H9 (cell line): ENCODE results near the gene TANK. TPM values are rescaled to one million over a fixed set of nuclear protein-coding genes. Genes with fewer than 3 reads are reported as not detected.

ENCODE experiments used
- DNase-seq: peaks from one replicate; pipeline ENCODE4 v3.0.0-alpha.2; 2017
- H2AFZ ChIP-seq: one replicate; pipeline ENCODE4 v1.6.1; 2013; ENCODE audit warnings: mild to moderate bottlenecking, low read length, control low read depth, moderate library complexity
- H2AK5ac ChIP-seq: 2 replicates; pipeline ENCODE4 v1.6.1; 2013; ENCODE audit warnings: low read length, control low read depth, mixed read lengths; ENCODE audit not compliant: insufficient read length
- H2BK120ac ChIP-seq: one replicate; pipeline ENCODE4 v1.6.1; 2013; ENCODE audit warnings: low read depth, mild to moderate bottlenecking, low read length, control low read depth, inconsistent platforms; ENCODE audit not compliant: poor library complexity, severe bottlenecking
- H2BK12ac ChIP-seq: 2 replicates; pipeline ENCODE4 v1.6.1; 2013; ENCODE audit warnings: low read length, control low read depth, mixed read lengths, low read depth; ENCODE audit not compliant: insufficient read length
- H2BK15ac ChIP-seq: 2 replicates; pipeline ENCODE4 v1.6.1; 2013; ENCODE audit warnings: low read depth, low read length, control low read depth
- H2BK20ac ChIP-seq: one replicate; pipeline ENCODE4 v1.6.1; 2013; ENCODE audit warnings: low read depth, mild to moderate bottlenecking, low read length, control low read depth, inconsistent platforms; ENCODE audit not compliant: poor library complexity, severe bottlenecking
- H2BK5ac ChIP-seq: 2 replicates; pipeline ENCODE4 v1.6.1; 2013; ENCODE audit warnings: low read length, control low read depth, mixed read lengths; ENCODE audit not compliant: insufficient read length
- H3K14ac ChIP-seq: 2 replicates; pipeline ENCODE4 v1.6.1; 2013; ENCODE audit warnings: low read length, control low read depth; ENCODE audit not compliant: insufficient read depth
- H3K18ac ChIP-seq: 2 replicates; pipeline ENCODE4 v1.6.1; 2013; ENCODE audit warnings: low read depth, mild to moderate bottlenecking, mixed read lengths, low read length, control low read depth; ENCODE audit not compliant: insufficient read length
- H3K23ac ChIP-seq: 2 replicates; pipeline ENCODE4 v1.6.1; 2013; ENCODE audit warnings: low read length, control low read depth, mixed read lengths, low read depth; ENCODE audit not compliant: insufficient read length
- H3K23me2 ChIP-seq: 2 replicates; pipeline ENCODE4 v1.6.1; 2013; ENCODE audit warnings: low read depth, mild to moderate bottlenecking, mixed read lengths, low read length, control low read depth; ENCODE audit not compliant: insufficient read length, poor library complexity, severe bottlenecking
- H3K27ac ChIP-seq: 2 replicates; pipeline ENCODE4 v1.5.1; 2013; ENCODE audit warnings: low read length, control low read depth, mixed read lengths, low read depth; ENCODE audit not compliant: insufficient read length
- H3K27me3 ChIP-seq: 2 replicates; pipeline ENCODE4 v1.6.1; 2013; ENCODE audit warnings: low read length, control low read depth, inconsistent platforms; ENCODE audit not compliant: insufficient read depth
- H3K4ac ChIP-seq: 2 replicates; pipeline ENCODE4 v1.6.1; 2013; ENCODE audit warnings: low read depth, mild to moderate bottlenecking, control low read depth, inconsistent platforms, low read length, moderate library complexity
- H3K4me1 ChIP-seq: 2 replicates; pipeline ENCODE4 v1.6.1; 2013; ENCODE audit warnings: low read length, control low read depth, inconsistent platforms; ENCODE audit not compliant: insufficient read depth
- H3K4me2 ChIP-seq: 2 replicates; pipeline ENCODE4 v1.6.1; 2013; ENCODE audit warnings: low read length, control low read depth, mixed read lengths; ENCODE audit not compliant: insufficient read length, insufficient read depth
- H3K56ac ChIP-seq: 2 replicates; pipeline ENCODE4 v1.6.1; 2013; ENCODE audit warnings: low read depth, mild to moderate bottlenecking, mixed read lengths, low read length, control low read depth; ENCODE audit not compliant: insufficient read length
- H3K79me1 ChIP-seq: 2 replicates; pipeline ENCODE4 v1.6.1; 2013; ENCODE audit warnings: low read depth, mild to moderate bottlenecking, moderate library complexity, low read length, control low read depth, inconsistent platforms; ENCODE audit not compliant: insufficient read depth, poor library complexity, severe bottlenecking
- H3K79me2 ChIP-seq: 2 replicates; pipeline ENCODE4 v1.6.1; 2013; ENCODE audit warnings: low read length, control low read depth, inconsistent platforms; ENCODE audit not compliant: insufficient read depth
- H3K9ac ChIP-seq: 2 replicates; pipeline ENCODE4 v1.6.1; 2013; ENCODE audit warnings: low read length, control low read depth, mixed read lengths; ENCODE audit not compliant: insufficient read length; ENCODE audit errors: extremely low read depth
- H3K9me3 ChIP-seq: one replicate; pipeline ENCODE4 v1.6.1; 2013; ENCODE audit warnings: low read depth, low read length, inconsistent platforms; ENCODE audit not compliant: control insufficient read depth
- H3T11ph ChIP-seq: one replicate; pipeline ENCODE4 v1.6.1; 2013; ENCODE audit warnings: mild to moderate bottlenecking, low read length, control low read depth, inconsistent platforms
- H4K20me1 ChIP-seq: one replicate; pipeline ENCODE4 v1.6.1; 2013; ENCODE audit not compliant: control insufficient read depth, insufficient read length, insufficient read depth
- H4K5ac ChIP-seq: 2 replicates; pipeline ENCODE4 v1.6.1; 2013; ENCODE audit warnings: low read depth, mild to moderate bottlenecking, mixed read lengths, low read length, control low read depth; ENCODE audit not compliant: insufficient read length
- H4K8ac ChIP-seq: replicated peaks from 2 replicates; pipeline ENCODE4 v1.6.1; 2013; ENCODE audit warnings: low read length, control low read depth, mixed read lengths, low read depth; ENCODE audit not compliant: insufficient read length
- H4K91ac ChIP-seq: 2 replicates; pipeline ENCODE4 v1.6.1; 2013; ENCODE audit warnings: low read depth, mild to moderate bottlenecking, moderate library complexity, mixed read lengths, low read length, control low read depth; ENCODE audit not compliant: insufficient read length
- H3K27ac Mint-ChIP-seq, 3 experiments: 2 replicates in 2 of 3; 3 replicates in 1 of 3; pipeline ENCODE4 v1.8.0; 2020 to 2021; ENCODE audit warnings: mixed read lengths in 3 of 3, mild to moderate bottlenecking in 1 of 3, moderate library complexity in 1 of 3
- H3K27me3 Mint-ChIP-seq: 2 replicates; pipeline ENCODE4 v1.8.0; 2021; ENCODE audit warnings: low read depth, mild to moderate bottlenecking, moderate library complexity, mixed read lengths
- H3K36me3 Mint-ChIP-seq, 3 experiments: 2 replicates in 2 of 3; 3 replicates in 1 of 3; pipeline ENCODE4 v1.8.0; 2020 to 2021; ENCODE audit warnings: low read depth in 3 of 3, mixed read lengths in 3 of 3; ENCODE audit not compliant: insufficient read depth in 1 of 3
- H3K4me1 Mint-ChIP-seq, 2 experiments: 2 replicates each; pipeline ENCODE4 v1.8.0; 2020; ENCODE audit warnings: mixed read lengths in 2 of 2
- H3K4me3 Mint-ChIP-seq, 2 experiments: 2 replicates in 1 of 2; 3 replicates in 1 of 2; pipeline ENCODE4 v1.8.0; 2020 to 2021; ENCODE audit warnings: mild to moderate bottlenecking in 2 of 2, mixed read lengths in 2 of 2, moderate library complexity in 1 of 2
- H3K9me3 Mint-ChIP-seq, 2 experiments: 2 replicates in 1 of 2; 3 replicates in 1 of 2; pipeline ENCODE4 v1.8.0; 2020; ENCODE audit warnings: mild to moderate bottlenecking in 2 of 2, mixed read lengths in 2 of 2, moderate library complexity in 1 of 2
- WGBS: extraction: QIAGEN DNeasy Blood & Tissue Kit; methylation state at CpG from one replicate; pipeline ENCODE4 v1.1.7; 2013; ENCODE audit warnings: missing lambda C conversion rate, low lambda C conversion rate, mixed read lengths; ENCODE audit not compliant: insufficient read length; ENCODE audit errors: extremely low coverage; 5-methylcytosine and 5-hydroxymethylcytosine counted together
- total RNA-seq: library from RNA; stranded (reverse); gene quantifications from 2 replicates; pipeline ENCODE4 v1.2.1, GENCODE V29; 2021
- TF ChIP-seq, protein P1 (sequence below): fragments of 200-600 bp; sonication (generic); conservative IDR thresholded peaks from 3 replicates; pipeline ENCODE4 v1.8.0; 2021; ENCODE audit warnings: antibody characterized with exemption, mild to moderate bottlenecking

TANK gene
- total RNA-seq, 1 experiment from 2014 or later: 23.9 TPM

GRCh38 chr2:161163440-161163839 lies 3.2 kb downstream of the TANK start:
- TF ChIP-seq, protein P1, sequence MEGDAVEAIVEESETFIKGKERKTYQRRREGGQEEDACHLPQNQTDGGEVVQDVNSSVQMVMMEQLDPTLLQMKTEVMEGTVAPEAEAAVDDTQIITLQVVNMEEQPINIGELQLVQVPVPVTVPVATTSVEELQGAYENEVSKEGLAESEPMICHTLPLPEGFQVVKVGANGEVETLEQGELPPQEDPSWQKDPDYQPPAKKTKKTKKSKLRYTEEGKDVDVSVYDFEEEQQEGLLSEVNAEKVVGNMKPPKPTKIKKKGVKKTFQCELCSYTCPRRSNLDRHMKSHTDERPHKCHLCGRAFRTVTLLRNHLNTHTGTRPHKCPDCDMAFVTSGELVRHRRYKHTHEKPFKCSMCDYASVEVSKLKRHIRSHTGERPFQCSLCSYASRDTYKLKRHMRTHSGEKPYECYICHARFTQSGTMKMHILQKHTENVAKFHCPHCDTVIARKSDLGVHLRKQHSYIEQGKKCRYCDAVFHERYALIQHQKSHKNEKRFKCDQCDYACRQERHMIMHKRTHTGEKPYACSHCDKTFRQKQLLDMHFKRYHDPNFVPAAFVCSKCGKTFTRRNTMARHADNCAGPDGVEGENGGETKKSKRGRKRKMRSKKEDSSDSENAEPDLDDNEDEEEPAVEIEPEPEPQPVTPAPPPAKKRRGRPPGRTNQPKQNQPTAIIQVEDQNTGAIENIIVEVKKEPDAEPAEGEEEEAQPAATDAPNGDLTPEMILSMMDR: no peak
- Histone ChIP-seq H4K8ac (no peak overlapping the region), H3K23me2 (peaks cover 7% of the 10 kb centered on the region), H4K5ac (no peak overlapping the region), H2AFZ (no peak overlapping the region), H2BK120ac (no peak overlapping the region), H3T11ph (no peak overlapping the region), H2BK15ac (no peak overlapping the region), H2BK12ac (no peak overlapping the region), H3K14ac (no peak overlapping the region), H3K4ac (no peak overlapping the region), H3K79me1 (no peaks in the 10 kb centered on the region), H3K9ac (no peak overlapping the region), H3K9me3 (no peaks in the 10 kb centered on the region), H2BK20ac (no peak overlapping the region), H3K4me1 (no peaks in the 10 kb centered on the region), H4K20me1 (no peaks in the 10 kb centered on the region), H3K23ac (no peak overlapping the region), H2AK5ac (no peak overlapping the region), H3K27me3 (no peaks in the 10 kb centered on the region), H3K56ac (no peak overlapping the region), H2BK5ac (no peak overlapping the region), H3K79me2 (no peaks in the 10 kb centered on the region; the same call in 1 of the 2 replicates), H3K4me2 (no peak overlapping the region), H3K18ac (no peak overlapping the region), H3K27ac (no peak overlapping the region), H4K91ac (no peak overlapping the region)
- H3K4me3 Mint-ChIP-seq: no peak overlapping the region
- DNase-seq: no peak
- no peaks in the 10 kb centered on the region for H3K9me3 Mint-ChIP-seq
- H3K36me3 Mint-ChIP-seq: peaks cover 5 to 10% (median 5%) of the 10 kb centered on the region in 3 experiments; a peak in 6 of 7 replicates
- no peak overlapping the region for H3K27ac Mint-ChIP-seq
- peaks cover 9 to 17% of the 10 kb centered on the region in 2 experiments for H3K4me1 Mint-ChIP-seq
- no peaks in the 10 kb centered on the region for H3K27me3 Mint-ChIP-seq
- no CpG with 5 or more reads among the region's 2 CpGs for whole genome bisulfite sequencing
